ENCODE results near the gene PPP1R37.

Gene PPP1R37

GRCh38 chr19:45091031-45091923 is 1.7 kb upstream of the PPP1R37 start:
- peak overlapping the region; percentile 98 for H3K27ac ChIP-seq
- no peak for TF ChIP-seq CTCF (conservative IDR thresholded peaks at IDR 0.05)

DNA sequence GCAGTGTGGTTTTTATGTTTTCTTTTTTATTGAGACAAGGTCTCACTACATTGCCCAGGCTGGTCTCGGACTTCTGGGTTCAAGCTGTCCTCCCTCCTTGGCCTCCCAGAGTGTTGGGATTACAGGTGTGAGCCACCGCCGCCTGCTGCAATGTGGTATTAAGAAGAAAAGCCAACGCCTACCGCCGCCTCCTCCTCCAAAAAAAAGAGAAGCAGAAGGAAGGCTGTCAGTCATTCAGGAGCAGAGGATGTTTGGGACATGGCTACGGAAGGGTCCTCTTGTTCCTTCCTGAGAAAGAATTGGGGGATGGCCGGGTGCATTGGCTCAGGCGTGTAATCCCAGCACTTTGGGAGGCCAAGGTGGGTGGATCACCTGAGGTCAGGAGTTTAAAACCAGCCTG is 1.2 kb downstream of the PPP1R37 start:
- no peak for TF ChIP-seq CTCF (conservative IDR thresholded peaks at IDR 0.05)
- H3K27ac ChIP-seq, result peak overlapping the region; percentile 98; the same call in 1 of the 2 replicates

DNA sequence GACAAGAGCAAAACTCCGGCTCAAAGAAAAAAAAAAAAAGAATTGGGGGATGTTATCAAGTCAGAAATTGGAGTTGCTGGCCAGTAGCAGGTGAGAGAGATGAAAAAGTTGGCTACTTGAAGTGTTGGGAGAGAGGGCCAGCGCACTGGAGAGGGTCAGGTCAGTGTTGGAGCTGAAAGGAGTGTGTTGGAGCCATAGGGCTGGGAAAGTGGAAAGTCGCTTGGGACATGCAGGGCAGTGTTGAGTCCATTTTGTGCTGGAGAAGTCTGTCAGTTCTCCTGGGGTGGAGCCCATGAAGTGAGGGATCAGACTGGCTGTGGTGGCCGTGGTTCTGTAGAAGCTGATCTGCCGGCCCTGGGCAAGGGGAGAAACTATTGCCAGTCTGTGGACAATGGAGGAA is 1.7 kb downstream of the PPP1R37 start:
- no peak for TF ChIP-seq CTCF (conservative IDR thresholded peaks at IDR 0.05)
- H3K27ac ChIP-seq, result peak overlapping the region; percentile 98; the same call in 1 of the 2 replicates

DNA sequence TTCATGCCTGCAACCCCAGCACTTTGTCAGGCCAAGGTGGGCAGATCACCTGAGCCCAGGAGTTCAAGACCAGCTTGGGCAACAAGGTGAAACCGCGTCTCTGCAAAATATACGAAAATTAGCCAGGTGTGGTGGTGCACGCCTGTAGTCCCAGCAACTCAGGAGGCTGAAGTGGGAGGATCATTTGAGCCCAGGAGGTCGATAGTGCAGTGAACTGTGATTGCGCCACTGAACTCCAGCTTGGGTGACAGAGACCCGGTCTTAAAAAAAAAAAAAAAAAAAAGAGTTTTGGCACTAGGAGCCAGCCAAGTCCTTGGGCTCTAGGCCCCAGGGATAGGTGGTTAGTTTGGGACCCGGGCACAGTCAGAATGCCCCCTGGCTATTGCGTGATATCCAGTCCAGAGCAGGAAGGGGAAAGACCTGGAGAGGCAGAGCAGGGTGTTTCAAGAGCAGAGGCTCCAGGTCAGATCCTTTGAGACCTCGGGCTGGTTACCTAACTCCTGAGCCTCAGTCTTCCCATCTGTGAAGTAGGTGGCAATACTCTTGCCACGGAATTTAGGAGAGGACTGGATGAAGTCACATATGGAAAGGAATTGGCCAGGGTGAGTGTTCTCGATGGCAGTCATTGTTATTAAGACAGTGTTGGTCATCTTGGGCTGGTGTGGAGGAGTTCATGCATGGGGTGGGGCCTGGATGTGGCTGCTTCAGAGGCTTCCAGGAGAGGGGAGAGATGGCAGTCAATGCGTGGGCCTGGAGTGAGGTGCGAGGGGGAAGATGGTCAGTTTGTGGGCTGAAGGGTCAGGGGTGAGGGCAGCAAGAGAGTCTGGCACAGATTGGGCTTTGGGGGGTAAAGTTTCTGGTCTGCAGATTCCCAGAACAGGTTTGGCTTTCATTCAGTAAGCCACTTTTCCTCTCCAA is 2.8 kb downstream of the PPP1R37 start:
- no peak overlapping the region for H3K27ac ChIP-seq
- TF ChIP-seq CTCF (conservative IDR thresholded peaks at IDR 0.05), result no peak

DNA sequence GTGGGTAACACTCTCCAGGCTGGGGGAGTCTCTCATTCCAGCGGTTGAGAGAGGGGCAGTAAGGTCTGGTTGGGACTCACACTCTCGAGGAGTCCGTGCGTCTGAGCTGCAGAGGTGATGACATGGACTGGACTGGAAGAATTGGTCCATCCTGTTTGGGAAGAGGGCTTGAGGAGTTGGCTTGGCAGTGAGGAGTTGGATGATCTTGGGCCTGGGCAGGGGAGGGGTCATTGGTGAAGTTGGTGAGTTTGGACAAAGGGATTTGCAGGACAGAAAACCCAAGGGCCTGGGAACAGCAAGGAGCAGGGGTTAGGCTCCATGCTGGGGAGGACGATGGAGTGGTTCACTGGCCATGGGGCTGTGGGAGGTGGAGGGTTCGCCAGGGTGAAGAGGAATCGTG is 3.7 kb downstream of the PPP1R37 start:
- no peak for TF ChIP-seq CTCF (conservative IDR thresholded peaks at IDR 0.05)

DNA sequence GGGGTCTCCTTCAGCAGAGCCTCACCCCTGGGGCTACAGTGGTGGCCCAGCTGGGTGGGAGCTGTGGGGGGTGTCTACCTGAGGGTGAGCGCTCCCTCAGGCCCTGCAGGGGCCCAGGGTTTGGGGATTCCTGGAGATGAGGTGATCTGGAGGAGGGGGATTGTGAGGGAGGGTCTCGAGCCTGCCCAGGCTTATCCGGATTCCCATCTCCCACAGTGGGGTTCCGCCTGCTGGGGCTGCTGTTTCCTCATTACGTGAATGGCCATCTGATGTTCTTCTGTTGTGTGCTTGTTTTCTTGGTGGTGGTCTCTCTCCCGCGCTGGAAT is 4.4 kb downstream of the PPP1R37 start:
- no peak for TF ChIP-seq CTCF (conservative IDR thresholded peaks at IDR 0.05)
- no peak overlapping the region for H3K27ac ChIP-seq

More for the DNA sequence above, 3.7 kb downstream of the PPP1R37 start:
- H3K27ac ChIP-seq, result no peak overlapping the region

All from VCaP (cell line).